HepG2 (cell line): ENCODE data around the gene CNTRL. TPM values are rescaled to one million over a fixed set of nuclear protein-coding genes. Genes with fewer than 3 reads are reported as not detected.
A peak's percentile ranks its signal among the peaks of the same experiment; 100 is the strongest.

Experiments used
- REPIN1 ChIP-seq: sonication (generic); formaldehyde crosslinking; IDR thresholded peaks from 2 replicates; pipeline ENCODE4 v1.8.0; 2022; ENCODE audit warnings: missing genetic modification reagents, low read depth, mild to moderate bottlenecking, borderline replicate concordance
- RFXANK ChIP-seq: IDR thresholded peaks from 2 replicates; pipeline ENCODE4 v1.6.1; 2016
- SOX5 ChIP-seq: IDR thresholded peaks from 2 replicates; pipeline ENCODE4 v1.6.1; 2016; ENCODE audit warnings: borderline replicate concordance
- STAG1 ChIP-seq: sonication (generic); formaldehyde crosslinking; IDR thresholded peaks from 2 replicates; pipeline ENCODE4 v1.4.0; 2020; ENCODE audit warnings: missing genetic modification reagents
- U2AF2 ChIP-seq: fragments of 200-400 bp; formaldehyde crosslinking; IDR thresholded peaks from 2 replicates; pipeline ENCODE4 v1.6.1; 2017; ENCODE audit warnings: low read depth, mild to moderate bottlenecking, low read length
- ZNF530 ChIP-seq: sonication (generic); formaldehyde crosslinking; IDR thresholded peaks from 2 replicates; pipeline ENCODE4 v1.5.0; 2020; ENCODE audit warnings: low read depth, mild to moderate bottlenecking, missing genetic modification reagents
- ZNF598 ChIP-seq: sonication (generic); formaldehyde crosslinking; IDR thresholded peaks from 2 replicates; pipeline ENCODE4 v1.5.1; 2020; ENCODE audit warnings: mild to moderate bottlenecking, missing genetic modification reagents, borderline replicate concordance
- polyA plus RNA-seq, 8 experiments: library from polyadenylated mRNA; depleted of rRNA in 3 of 8; stranded (reverse) in 7 of 8; unstranded in 1 of 8; fragments of >200 nt; fragmentation: Illumina TruSeq in 4 of 8; extraction: Trizol in 4 of 8; gene quantifications; 2 replicates each; pipeline versions ENCODE4 v1.2.1 to v1.2.3, GENCODE V29; 2011 to 2016; ENCODE audit warnings: low read depth in 4 of 8, missing spikeins in 1 of 8, mixed read lengths in 1 of 8; ENCODE audit not compliant: insufficient read depth in 1 of 8
- total RNA-seq, 5 experiments: library from RNA; depleted of rRNA; stranded (reverse); fragments of >200 nt; fragmentation: Illumina TruSeq; extraction: Trizol; gene quantifications; 2 replicates each; pipeline ENCODE4 v1.2.3, GENCODE V29; 2016; ENCODE audit warnings: low read depth in 1 of 5
- TF ChIP-seq, protein P1 (sequence below): sonication (generic); formaldehyde crosslinking; IDR thresholded peaks from 2 replicates; pipeline ENCODE4 v1.4.0; 2020; ENCODE audit warnings: mild to moderate bottlenecking, missing genetic modification reagents
- TF ChIP-seq, protein P2 (sequence below): sonication (generic); formaldehyde crosslinking; IDR thresholded peaks from 2 replicates; pipeline ENCODE4 v1.8.0; 2022; ENCODE audit warnings: mild to moderate bottlenecking, missing genetic modification reagents; ENCODE audit not compliant: insufficient replicate concordance
- TF ChIP-seq, protein P3 (sequence below): IDR thresholded peaks from 2 replicates; pipeline ENCODE4 v1.6.1; 2016; ENCODE audit warnings: mild to moderate bottlenecking, missing biosample characterization, missing genetic modification reagents
- TF ChIP-seq, protein P4 (sequence below): IDR thresholded peaks from 2 replicates; pipeline ENCODE4 v1.4.0; 2020; ENCODE audit warnings: mild to moderate bottlenecking, missing genetic modification reagents
- TF ChIP-seq, protein P5 (sequence below): sonication (generic); formaldehyde crosslinking; IDR thresholded peaks from 2 replicates; pipeline ENCODE4 v1.5.1; 2020; ENCODE audit warnings: mild to moderate bottlenecking, missing genetic modification reagents, moderate library complexity

CNTRL gene
- total and polyA plus RNA-seq, 2 of the 13 experiments (the other 11 are each of a cell fraction or from before 2014, with no cell fraction given), result 7.5 to 11.8 TPM

DNA sequence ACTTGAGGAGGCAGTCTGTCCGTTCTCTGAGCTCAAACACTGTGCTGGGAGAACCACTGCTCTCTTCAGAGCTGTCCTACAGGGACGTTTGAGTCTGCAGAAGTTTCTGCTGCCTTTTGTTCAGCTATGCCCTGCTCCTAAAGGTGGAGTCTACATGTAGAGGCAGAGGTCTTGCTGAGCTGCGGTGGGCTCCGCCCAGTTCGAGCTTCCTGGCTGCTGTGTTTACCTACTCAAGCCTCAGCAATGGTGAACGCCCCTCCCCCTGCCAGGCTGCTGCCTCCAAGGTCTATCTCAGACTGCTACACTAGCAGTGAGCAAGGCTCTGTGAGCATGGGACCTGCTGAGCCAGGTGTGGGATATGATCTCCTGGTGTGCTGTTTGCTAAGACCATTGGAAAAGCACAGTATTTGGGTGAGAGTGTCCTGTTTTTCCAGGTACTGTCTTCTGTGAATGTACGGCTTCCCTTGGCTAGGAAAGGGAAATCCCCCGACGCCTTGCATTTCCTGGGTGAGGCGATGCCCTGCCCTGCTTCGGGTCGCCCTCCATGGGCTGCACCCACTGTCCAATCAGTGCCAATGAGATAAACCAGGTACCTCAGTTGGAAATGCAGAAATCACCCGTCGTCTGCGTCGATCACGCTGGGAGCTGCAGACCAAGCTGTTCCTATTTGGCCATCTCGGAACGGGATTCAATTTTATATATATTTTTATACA lies 58.5 kb downstream of the CNTRL start (continued):
- TF ChIP-seq, protein P1, sequence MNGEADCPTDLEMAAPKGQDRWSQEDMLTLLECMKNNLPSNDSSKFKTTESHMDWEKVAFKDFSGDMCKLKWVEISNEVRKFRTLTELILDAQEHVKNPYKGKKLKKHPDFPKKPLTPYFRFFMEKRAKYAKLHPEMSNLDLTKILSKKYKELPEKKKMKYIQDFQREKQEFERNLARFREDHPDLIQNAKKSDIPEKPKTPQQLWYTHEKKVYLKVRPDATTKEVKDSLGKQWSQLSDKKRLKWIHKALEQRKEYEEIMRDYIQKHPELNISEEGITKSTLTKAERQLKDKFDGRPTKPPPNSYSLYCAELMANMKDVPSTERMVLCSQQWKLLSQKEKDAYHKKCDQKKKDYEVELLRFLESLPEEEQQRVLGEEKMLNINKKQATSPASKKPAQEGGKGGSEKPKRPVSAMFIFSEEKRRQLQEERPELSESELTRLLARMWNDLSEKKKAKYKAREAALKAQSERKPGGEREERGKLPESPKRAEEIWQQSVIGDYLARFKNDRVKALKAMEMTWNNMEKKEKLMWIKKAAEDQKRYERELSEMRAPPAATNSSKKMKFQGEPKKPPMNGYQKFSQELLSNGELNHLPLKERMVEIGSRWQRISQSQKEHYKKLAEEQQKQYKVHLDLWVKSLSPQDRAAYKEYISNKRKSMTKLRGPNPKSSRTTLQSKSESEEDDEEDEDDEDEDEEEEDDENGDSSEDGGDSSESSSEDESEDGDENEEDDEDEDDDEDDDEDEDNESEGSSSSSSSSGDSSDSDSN (CRISPR knock-in tag), result 0 out of 2 replicates have a peak, but pooled peaks have one; percentile 24
- TF ChIP-seq, protein P2, sequence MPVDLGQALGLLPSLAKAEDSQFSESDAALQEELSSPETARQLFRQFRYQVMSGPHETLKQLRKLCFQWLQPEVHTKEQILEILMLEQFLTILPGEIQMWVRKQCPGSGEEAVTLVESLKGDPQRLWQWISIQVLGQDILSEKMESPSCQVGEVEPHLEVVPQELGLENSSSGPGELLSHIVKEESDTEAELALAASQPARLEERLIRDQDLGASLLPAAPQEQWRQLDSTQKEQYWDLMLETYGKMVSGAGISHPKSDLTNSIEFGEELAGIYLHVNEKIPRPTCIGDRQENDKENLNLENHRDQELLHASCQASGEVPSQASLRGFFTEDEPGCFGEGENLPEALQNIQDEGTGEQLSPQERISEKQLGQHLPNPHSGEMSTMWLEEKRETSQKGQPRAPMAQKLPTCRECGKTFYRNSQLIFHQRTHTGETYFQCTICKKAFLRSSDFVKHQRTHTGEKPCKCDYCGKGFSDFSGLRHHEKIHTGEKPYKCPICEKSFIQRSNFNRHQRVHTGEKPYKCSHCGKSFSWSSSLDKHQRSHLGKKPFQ (CRISPR knock-in tag), result no peak
- TF ChIP-seq, protein P3, sequence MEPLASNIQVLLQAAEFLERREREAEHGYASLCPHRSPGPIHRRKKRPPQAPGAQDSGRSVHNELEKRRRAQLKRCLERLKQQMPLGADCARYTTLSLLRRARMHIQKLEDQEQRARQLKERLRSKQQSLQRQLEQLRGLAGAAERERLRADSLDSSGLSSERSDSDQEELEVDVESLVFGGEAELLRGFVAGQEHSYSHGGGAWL, result no peak
- TF ChIP-seq REPIN1 (CRISPR knock-in tag), result no peak
- TF ChIP-seq ZNF530 (CRISPR knock-in tag), result no peak
- TF ChIP-seq, protein P4, sequence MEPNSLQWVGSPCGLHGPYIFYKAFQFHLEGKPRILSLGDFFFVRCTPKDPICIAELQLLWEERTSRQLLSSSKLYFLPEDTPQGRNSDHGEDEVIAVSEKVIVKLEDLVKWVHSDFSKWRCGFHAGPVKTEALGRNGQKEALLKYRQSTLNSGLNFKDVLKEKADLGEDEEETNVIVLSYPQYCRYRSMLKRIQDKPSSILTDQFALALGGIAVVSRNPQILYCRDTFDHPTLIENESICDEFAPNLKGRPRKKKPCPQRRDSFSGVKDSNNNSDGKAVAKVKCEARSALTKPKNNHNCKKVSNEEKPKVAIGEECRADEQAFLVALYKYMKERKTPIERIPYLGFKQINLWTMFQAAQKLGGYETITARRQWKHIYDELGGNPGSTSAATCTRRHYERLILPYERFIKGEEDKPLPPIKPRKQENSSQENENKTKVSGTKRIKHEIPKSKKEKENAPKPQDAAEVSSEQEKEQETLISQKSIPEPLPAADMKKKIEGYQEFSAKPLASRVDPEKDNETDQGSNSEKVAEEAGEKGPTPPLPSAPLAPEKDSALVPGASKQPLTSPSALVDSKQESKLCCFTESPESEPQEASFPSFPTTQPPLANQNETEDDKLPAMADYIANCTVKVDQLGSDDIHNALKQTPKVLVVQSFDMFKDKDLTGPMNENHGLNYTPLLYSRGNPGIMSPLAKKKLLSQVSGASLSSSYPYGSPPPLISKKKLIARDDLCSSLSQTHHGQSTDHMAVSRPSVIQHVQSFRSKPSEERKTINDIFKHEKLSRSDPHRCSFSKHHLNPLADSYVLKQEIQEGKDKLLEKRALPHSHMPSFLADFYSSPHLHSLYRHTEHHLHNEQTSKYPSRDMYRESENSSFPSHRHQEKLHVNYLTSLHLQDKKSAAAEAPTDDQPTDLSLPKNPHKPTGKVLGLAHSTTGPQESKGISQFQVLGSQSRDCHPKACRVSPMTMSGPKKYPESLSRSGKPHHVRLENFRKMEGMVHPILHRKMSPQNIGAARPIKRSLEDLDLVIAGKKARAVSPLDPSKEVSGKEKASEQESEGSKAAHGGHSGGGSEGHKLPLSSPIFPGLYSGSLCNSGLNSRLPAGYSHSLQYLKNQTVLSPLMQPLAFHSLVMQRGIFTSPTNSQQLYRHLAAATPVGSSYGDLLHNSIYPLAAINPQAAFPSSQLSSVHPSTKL (CRISPR knock-in tag), result peak; percentile 69
- peak; percentile 29; the same call in 1 of the 2 replicates for TF ChIP-seq SOX5 (CRISPR knock-in tag)
- TF ChIP-seq RFXANK (CRISPR knock-in tag), result no peak
- TF ChIP-seq STAG1, result 0 out of 2 replicates have a peak, but pooled peaks have one; percentile 4
- no peak for TF ChIP-seq U2AF2
- TF ChIP-seq ZNF598 (CRISPR knock-in tag), result no peak; the same call in 1 of the 2 replicates
- TF ChIP-seq, protein P5, sequence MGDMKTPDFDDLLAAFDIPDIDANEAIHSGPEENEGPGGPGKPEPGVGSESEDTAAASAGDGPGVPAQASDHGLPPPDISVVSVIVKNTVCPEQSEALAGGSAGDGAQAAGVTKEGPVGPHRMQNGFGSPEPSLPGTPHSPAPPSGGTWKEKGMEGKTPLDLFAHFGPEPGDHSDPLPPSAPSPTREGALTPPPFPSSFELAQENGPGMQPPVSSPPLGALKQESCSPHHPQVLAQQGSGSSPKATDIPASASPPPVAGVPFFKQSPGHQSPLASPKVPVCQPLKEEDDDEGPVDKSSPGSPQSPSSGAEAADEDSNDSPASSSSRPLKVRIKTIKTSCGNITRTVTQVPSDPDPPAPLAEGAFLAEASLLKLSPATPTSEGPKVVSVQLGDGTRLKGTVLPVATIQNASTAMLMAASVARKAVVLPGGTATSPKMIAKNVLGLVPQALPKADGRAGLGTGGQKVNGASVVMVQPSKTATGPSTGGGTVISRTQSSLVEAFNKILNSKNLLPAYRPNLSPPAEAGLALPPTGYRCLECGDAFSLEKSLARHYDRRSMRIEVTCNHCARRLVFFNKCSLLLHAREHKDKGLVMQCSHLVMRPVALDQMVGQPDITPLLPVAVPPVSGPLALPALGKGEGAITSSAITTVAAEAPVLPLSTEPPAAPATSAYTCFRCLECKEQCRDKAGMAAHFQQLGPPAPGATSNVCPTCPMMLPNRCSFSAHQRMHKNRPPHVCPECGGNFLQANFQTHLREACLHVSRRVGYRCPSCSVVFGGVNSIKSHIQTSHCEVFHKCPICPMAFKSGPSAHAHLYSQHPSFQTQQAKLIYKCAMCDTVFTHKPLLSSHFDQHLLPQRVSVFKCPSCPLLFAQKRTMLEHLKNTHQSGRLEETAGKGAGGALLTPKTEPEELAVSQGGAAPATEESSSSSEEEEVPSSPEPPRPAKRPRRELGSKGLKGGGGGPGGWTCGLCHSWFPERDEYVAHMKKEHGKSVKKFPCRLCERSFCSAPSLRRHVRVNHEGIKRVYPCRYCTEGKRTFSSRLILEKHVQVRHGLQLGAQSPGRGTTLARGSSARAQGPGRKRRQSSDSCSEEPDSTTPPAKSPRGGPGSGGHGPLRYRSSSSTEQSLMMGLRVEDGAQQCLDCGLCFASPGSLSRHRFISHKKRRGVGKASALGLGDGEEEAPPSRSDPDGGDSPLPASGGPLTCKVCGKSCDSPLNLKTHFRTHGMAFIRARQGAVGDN (CRISPR knock-in tag), result peak; percentile 79
